Activated CD4-positive, alpha-beta T cell treated with anti-CD3 and anti-CD28 coated beads, Interleukin-2, amount 10 ng/mL, durations not matched to agents 24 days and 14 days (primary cell): ENCODE results near the gene ZNF407. TPM values are rescaled to one million over a fixed set of nuclear protein-coding genes. Genes with fewer than 3 reads are reported as not detected.
"Not testable (repeated sequence)": the region's sequence is repeated elsewhere in the genome, so short reads cannot be mapped to it uniquely, and the experiment has no call there.

Experiments
- DNase-seq: peaks from one replicate; pipeline ENCODE4 v3.0.0; 2022
- H3K27ac Mint-ChIP-seq: one replicate; pipeline ENCODE4 v1.8.0; 2022; ENCODE audit warnings: mild to moderate bottlenecking, mixed read lengths
- H3K27me3 Mint-ChIP-seq: one replicate; pipeline ENCODE4 v1.8.0; 2022; ENCODE audit warnings: mixed read lengths
- H3K36me3 Mint-ChIP-seq: one replicate; pipeline ENCODE4 v1.8.0; 2022; ENCODE audit warnings: low read depth, mild to moderate bottlenecking, mixed read lengths
- H3K4me1 Mint-ChIP-seq: one replicate; pipeline ENCODE4 v1.8.0; 2021; ENCODE audit warnings: mixed read lengths
- H3K4me3 Mint-ChIP-seq: one replicate; pipeline ENCODE4 v1.8.0; 2022; ENCODE audit warnings: mild to moderate bottlenecking, moderate library complexity, mixed read lengths
- H3K9me3 Mint-ChIP-seq: one replicate; pipeline ENCODE4 v1.8.0; 2021; ENCODE audit warnings: mixed read lengths
- intact Hi-C: fragments of 100-400 bp; cut with micrococcal nuclease; formaldehyde crosslinking; loops from one replicate; pipeline ENCODE4 v1.15.1; 2023
- total RNA-seq: library from RNA; stranded (reverse); gene quantifications from 2 replicates; pipeline ENCODE4 v1.2.3, GENCODE V29; 2022

ZNF407 gene
- 17.8 and 18.1 TPM in 2 replicates for total RNA-seq

GRCh38 chr18:74597662-74598349 is at the start of gene ZNF407:
ZNF407 (plus strand) TSS chr18:74597870; CDS start chr18:74631020, 33,150 bp downstream.
- Mint-ChIP-seq H3K36me3 (peaks cover 36% of the 10 kb centered on the region), H3K4me3 (peak within 1 kb of the TSS; percentile 97), H3K27me3 (no peaks in the 10 kb centered on the region), H3K9me3 (no peaks in the 10 kb centered on the region), H3K4me1 (peaks cover 35% of the 10 kb centered on the region), H3K27ac (peak within 1 kb of the TSS; percentile 99)
- DNase-seq: peak; percentile 97
- intact Hi-C loops: loop anchor here (1.0 to 10.0 kb wide), 8 partner anchors 33 to 611 kb away; partner anchors contain the start of genes CYB5A, PTGR3 and TIMM21

GRCh38 chr18:74549591-74550104 is 48.0 kb upstream of the ZNF407 start:
- H3K9me3 Mint-ChIP-seq: peaks cover 3% of the 10 kb centered on the region
- no peak overlapping the region for H3K27ac Mint-ChIP-seq
- H3K36me3 Mint-ChIP-seq: no peaks in the 10 kb centered on the region
- H3K27me3 Mint-ChIP-seq: peaks cover 4% of the 10 kb centered on the region
- no peak for DNase-seq
- H3K4me1 Mint-ChIP-seq: peaks cover 9% of the 10 kb centered on the region
- intact Hi-C loops: loop anchor here (5.0 kb wide), 1 partner anchor 1787 kb away; no protein-coding TSS in a partner anchor
- no peak overlapping the region for H3K4me3 Mint-ChIP-seq

GRCh38 chr18:74550886-74551285 is 46.8 kb upstream of the ZNF407 start:
- DNase-seq: no peak
- no peak overlapping the region for H3K27ac Mint-ChIP-seq
- H3K4me3 Mint-ChIP-seq: no peak overlapping the region
- intact Hi-C loops: loop anchor here (5.0 kb wide), 1 partner anchor 1789 kb away; no protein-coding TSS in a partner anchor
- peaks cover 4% of the 10 kb centered on the region for H3K27me3 Mint-ChIP-seq
- H3K36me3 Mint-ChIP-seq: no peaks in the 10 kb centered on the region
- H3K9me3 Mint-ChIP-seq: peaks cover 3% of the 10 kb centered on the region
- peaks cover 9% of the 10 kb centered on the region for H3K4me1 Mint-ChIP-seq

- intact Hi-C loops: loop anchor here (5.0 kb wide), 1 partner anchor 1789 kb away; no protein-coding TSS in a partner anchor
- H3K4me1 Mint-ChIP-seq: peaks cover 9% of the 10 kb centered on the region
- H3K27ac Mint-ChIP-seq: no peak overlapping the region
- H3K4me3 Mint-ChIP-seq: no peak overlapping the region
- no peak for DNase-seq
- H3K9me3 Mint-ChIP-seq: peaks cover 3% of the 10 kb centered on the region
- H3K36me3 Mint-ChIP-seq: no peaks in the 10 kb centered on the region
- H3K27me3 Mint-ChIP-seq: peaks cover 4% of the 10 kb centered on the region
These were observed 46.2 kb upstream of the ZNF407 start for GRCh38 chr18:74551452-74551851.

- no peak overlapping the region for H3K4me3 Mint-ChIP-seq
- peaks cover 9% of the 10 kb centered on the region for H3K4me1 Mint-ChIP-seq
- H3K36me3 Mint-ChIP-seq: no peaks in the 10 kb centered on the region
- peaks cover 4% of the 10 kb centered on the region for H3K27me3 Mint-ChIP-seq
- peak overlapping the region; percentile 59 for H3K27ac Mint-ChIP-seq
- H3K9me3 Mint-ChIP-seq: peaks cover 3% of the 10 kb centered on the region
- intact Hi-C loops: loop anchor here (1.0 to 5.0 kb wide), 4 partner anchors 57 to 1790 kb away; no protein-coding TSS in a partner anchor
- DNase-seq: peak; percentile 92
These were observed 45.6 kb upstream of the ZNF407 start for GRCh38 chr18:74551936-74552555.

- Mint-ChIP-seq H3K9me3 (no peaks in the 10 kb centered on the region), H3K4me1 (peaks cover 2% of the 10 kb centered on the region), H3K27ac (no peak overlapping the region), H3K36me3 (no peaks in the 10 kb centered on the region), H3K4me3 (no peak overlapping the region), H3K27me3 (peaks cover 4% of the 10 kb centered on the region)
- intact Hi-C loops: no loop called here
- no peak for DNase-seq
These were observed 41.5 kb upstream of the ZNF407 start for GRCh38 chr18:74556126-74556525.

- H3K4me1 Mint-ChIP-seq: no peaks in the 10 kb centered on the region
- no peaks in the 10 kb centered on the region for H3K9me3 Mint-ChIP-seq
- no peak for DNase-seq
- no peak overlapping the region for H3K27ac Mint-ChIP-seq
- H3K4me3 Mint-ChIP-seq: no peak overlapping the region
- H3K27me3 Mint-ChIP-seq: peaks cover 2% of the 10 kb centered on the region
- intact Hi-C loops: no loop called here
- no peaks in the 10 kb centered on the region for H3K36me3 Mint-ChIP-seq
These were observed 39.6 kb upstream of the ZNF407 start for GRCh38 chr18:74558096-74558495.

GRCh38 chr18:74562131-74562730 is 35.4 kb upstream of the ZNF407 start:
- Mint-ChIP-seq H3K4me3 (no peak overlapping the region), H3K4me1 (no peaks in the 10 kb centered on the region), H3K27me3 (peaks cover 5% of the 10 kb centered on the region), H3K27ac (no peak overlapping the region), H3K9me3 (peaks cover 9% of the 10 kb centered on the region), H3K36me3 (no peaks in the 10 kb centered on the region)
- DNase-seq: no peak
- intact Hi-C loops: no loop called here

- Mint-ChIP-seq H3K36me3 (no peaks in the 10 kb centered on the region), H3K27ac (no peak overlapping the region), H3K4me3 (no peak overlapping the region), H3K4me1 (no peaks in the 10 kb centered on the region), H3K9me3 (peaks cover 13% of the 10 kb centered on the region), H3K27me3 (peaks cover 5% of the 10 kb centered on the region)
- DNase-seq: no peak
- intact Hi-C loops: no loop called here
These were observed 34.9 kb upstream of the ZNF407 start for GRCh38 chr18:74562775-74563174.

GRCh38 chr18:74563999-74564398 is 33.7 kb upstream of the ZNF407 start:
- no peak overlapping the region for H3K27ac Mint-ChIP-seq
- intact Hi-C loops: no loop called here
- no peak overlapping the region for H3K4me3 Mint-ChIP-seq
- H3K4me1 Mint-ChIP-seq: no peaks in the 10 kb centered on the region
- H3K27me3 Mint-ChIP-seq: peaks cover 10% of the 10 kb centered on the region
- H3K36me3 Mint-ChIP-seq: no peaks in the 10 kb centered on the region
- H3K9me3 Mint-ChIP-seq: peaks cover 13% of the 10 kb centered on the region
- DNase-seq: no peak

GRCh38 chr18:74565164-74565563 is 32.5 kb upstream of the ZNF407 start:
- H3K36me3 Mint-ChIP-seq, intact Hi-C loops, H3K4me3 Mint-ChIP-seq, H3K4me1 Mint-ChIP-seq, DNase-seq, H3K27ac Mint-ChIP-seq: not testable (repeated sequence)
- Mint-ChIP-seq H3K9me3 (peaks cover 13% of the 10 kb centered on the region), H3K27me3 (peaks cover 11% of the 10 kb centered on the region)

- H3K27ac Mint-ChIP-seq, H3K4me3 Mint-ChIP-seq, DNase-seq, H3K36me3 Mint-ChIP-seq, intact Hi-C loops, H3K4me1 Mint-ChIP-seq: not testable (repeated sequence)
- Mint-ChIP-seq H3K27me3 (peaks cover 11% of the 10 kb centered on the region), H3K9me3 (peaks cover 13% of the 10 kb centered on the region)
These were observed 31.7 kb upstream of the ZNF407 start for GRCh38 chr18:74565993-74566392.

GRCh38 chr18:74567822-74568221 is 29.8 kb upstream of the ZNF407 start:
- no peak overlapping the region for H3K27ac Mint-ChIP-seq
- DNase-seq: no peak
- no peaks in the 10 kb centered on the region for H3K36me3 Mint-ChIP-seq
- peaks cover 11% of the 10 kb centered on the region for H3K27me3 Mint-ChIP-seq
- H3K9me3 Mint-ChIP-seq: peaks cover 13% of the 10 kb centered on the region
- H3K4me1 Mint-ChIP-seq: no peaks in the 10 kb centered on the region
- intact Hi-C loops: no loop called here
- no peak overlapping the region for H3K4me3 Mint-ChIP-seq

- H3K27ac Mint-ChIP-seq: no peak overlapping the region
- H3K4me3 Mint-ChIP-seq: no peak overlapping the region
These were observed 28.3 kb upstream of the ZNF407 start for GRCh38 chr18:74569401-74569800.

More at GRCh38 chr18:74569401-74569800, 28.3 kb upstream of the ZNF407 start:
- Mint-ChIP-seq H3K9me3 (peaks cover 13% of the 10 kb centered on the region), H3K4me1 (no peaks in the 10 kb centered on the region), H3K27me3 (peaks cover 6% of the 10 kb centered on the region), H3K36me3 (no peaks in the 10 kb centered on the region)
- no peak for DNase-seq
- intact Hi-C loops: no loop called here
